Fibroblast of pulmonary artery (primary cell): ENCODE results near the gene ANKRD62.

ENCODE experiments used
- DNase-seq: peaks from one replicate; pipeline ENCODE4 v3.0.0-alpha.2; 2010; ENCODE audit warnings: low read depth
- H3K4me3 ChIP-seq: replicated peaks from 2 replicates; pipeline ENCODE4 v1.5.1; 2011; ENCODE audit warnings: low read depth, mild to moderate bottlenecking, control low read depth, low read length, moderate library complexity
- TF ChIP-seq, protein P1 (sequence below): IDR thresholded peaks from 2 replicates; pipeline ENCODE4 v1.5.1; 2011; ENCODE audit warnings: mild to moderate bottlenecking, control low read depth, low read length, inconsistent platforms; ENCODE audit errors: missing control alignments

ANKRD62 gene

DNA sequence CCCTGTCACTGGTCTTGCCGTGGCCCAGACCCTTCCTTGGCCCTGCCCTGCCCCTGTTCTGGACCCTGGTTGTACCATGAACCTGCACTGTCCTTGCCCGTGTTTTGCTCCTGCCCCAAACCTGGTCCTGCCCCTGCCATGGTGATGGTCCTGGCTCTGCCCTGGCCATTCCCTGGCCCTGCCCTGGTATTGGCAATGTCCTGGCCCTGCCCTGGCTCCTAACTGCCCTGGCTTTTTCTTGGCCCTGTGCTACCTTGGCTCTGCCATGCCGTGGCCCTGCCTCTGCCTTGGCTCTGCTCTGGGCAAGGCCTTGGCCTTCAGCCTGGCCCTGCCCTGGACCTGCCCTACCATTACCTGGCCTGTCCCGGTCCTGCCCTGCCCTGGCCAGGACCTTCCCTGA lies 5.5 kb upstream of the ANKRD62 start:
- DNase-seq: no peak
- H3K4me3 ChIP-seq: no peak overlapping the region
- TF ChIP-seq, protein P1, sequence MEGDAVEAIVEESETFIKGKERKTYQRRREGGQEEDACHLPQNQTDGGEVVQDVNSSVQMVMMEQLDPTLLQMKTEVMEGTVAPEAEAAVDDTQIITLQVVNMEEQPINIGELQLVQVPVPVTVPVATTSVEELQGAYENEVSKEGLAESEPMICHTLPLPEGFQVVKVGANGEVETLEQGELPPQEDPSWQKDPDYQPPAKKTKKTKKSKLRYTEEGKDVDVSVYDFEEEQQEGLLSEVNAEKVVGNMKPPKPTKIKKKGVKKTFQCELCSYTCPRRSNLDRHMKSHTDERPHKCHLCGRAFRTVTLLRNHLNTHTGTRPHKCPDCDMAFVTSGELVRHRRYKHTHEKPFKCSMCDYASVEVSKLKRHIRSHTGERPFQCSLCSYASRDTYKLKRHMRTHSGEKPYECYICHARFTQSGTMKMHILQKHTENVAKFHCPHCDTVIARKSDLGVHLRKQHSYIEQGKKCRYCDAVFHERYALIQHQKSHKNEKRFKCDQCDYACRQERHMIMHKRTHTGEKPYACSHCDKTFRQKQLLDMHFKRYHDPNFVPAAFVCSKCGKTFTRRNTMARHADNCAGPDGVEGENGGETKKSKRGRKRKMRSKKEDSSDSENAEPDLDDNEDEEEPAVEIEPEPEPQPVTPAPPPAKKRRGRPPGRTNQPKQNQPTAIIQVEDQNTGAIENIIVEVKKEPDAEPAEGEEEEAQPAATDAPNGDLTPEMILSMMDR: no peak

DNA sequence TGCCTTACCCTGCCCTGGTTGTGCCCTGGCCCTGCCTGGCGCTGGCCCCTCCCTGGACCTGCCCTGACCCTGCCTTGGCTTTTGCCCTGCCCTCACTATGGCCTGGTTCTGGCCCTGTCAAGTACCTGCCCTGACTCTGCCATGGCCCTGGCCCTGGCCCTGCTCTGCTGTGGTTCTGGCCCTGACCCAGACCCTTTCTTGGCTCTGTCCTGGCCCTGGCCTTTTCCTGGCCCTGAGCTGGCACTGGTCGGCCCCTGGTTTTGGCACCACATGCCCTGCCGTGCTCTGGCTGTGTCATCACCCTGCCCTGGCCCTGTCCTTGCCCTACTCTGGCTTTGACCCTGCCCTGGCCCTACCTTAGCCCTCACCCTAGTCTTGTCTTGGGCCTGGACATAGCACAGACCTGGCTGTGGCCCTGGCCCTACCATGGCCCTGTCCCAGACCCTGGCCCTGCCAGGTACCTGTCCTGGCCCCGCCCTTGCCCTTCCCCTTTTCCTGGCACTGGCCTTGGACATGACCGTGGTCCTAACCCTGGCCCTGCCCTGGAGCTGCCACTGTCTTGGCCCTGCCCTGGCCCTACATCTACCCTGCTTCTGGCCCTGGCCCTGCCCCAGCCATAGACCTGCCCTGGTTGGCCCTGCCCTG lies 4.8 kb upstream of the ANKRD62 start:
- no peak for DNase-seq
- no peak overlapping the region for H3K4me3 ChIP-seq
- TF ChIP-seq, protein P1: no peak

DNA sequence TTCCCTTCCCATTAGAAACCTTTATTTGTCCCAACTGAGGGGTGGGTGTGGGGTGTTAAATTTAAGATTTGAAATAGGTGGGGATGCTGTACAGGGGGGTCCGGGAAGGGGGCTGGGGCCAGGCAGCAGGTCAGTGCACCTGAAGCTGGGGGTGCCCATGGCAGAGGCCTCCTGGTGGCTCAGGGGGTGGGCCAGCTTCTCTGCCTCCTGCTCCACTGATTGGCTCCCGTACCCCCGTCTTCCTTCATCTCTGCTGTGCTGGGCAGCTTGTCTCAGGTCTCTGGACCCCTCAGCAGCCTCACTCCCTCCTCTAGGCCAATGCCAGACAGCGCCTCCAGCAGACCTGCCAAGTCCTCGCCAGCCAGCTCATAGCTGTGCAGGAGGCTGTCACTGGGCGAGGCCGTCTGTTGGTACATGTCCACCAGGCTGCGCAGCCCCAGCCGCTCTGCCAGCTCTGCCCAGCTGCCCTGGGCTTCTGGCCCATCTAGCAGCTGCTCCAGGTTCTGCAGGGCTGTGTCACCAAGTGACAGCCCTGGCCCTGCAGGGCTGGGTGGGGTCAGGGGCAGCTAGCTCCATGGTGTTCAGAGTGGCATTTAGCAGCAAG lies 2.0 kb upstream of the ANKRD62 start:
- TF ChIP-seq, protein P1: no peak
- H3K4me3 ChIP-seq: no peak overlapping the region
- no peak for DNase-seq

DNA sequence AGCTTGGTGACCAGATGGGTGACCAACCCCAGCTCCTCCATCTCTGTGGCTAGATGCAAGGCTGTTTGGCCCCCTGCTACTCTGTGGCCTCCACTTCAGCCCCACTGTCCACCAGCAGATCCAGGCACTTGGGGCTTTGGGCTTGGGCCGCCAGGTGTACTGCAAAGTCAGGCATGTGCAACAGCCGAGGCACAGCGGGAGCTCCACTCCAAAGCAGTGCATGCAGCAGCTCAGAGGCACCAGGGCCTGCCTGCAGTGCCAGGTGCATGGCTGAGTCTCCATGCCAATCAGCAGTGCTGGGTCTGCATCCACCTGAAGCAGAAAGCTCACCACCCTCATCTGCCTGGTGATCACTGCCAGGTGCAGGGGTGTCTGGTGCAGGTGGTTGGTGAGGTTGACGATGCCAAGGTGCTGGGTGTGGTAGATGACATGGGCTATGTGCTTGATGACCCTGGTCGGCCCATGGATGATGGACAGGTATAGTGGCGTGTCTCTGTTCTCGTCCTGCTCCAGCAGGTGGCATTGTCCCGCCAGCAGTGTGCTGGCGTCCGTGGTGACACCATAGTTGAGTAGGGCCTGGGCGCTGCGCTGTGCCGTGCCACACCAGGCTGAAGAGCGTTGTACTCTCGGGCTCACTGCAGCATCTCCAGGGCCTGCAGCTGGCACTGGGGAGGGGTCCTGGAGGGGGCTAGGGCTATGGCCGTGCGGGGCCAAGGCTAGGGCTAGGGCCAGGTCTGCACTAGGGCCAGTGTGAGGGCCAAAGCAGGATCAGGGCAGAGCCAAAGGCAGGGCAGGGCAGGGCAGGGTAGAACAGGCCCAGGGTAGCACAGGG lies 1.0 kb upstream of the ANKRD62 start:
- no peak overlapping the region for H3K4me3 ChIP-seq
- DNase-seq: no peak

DNA sequence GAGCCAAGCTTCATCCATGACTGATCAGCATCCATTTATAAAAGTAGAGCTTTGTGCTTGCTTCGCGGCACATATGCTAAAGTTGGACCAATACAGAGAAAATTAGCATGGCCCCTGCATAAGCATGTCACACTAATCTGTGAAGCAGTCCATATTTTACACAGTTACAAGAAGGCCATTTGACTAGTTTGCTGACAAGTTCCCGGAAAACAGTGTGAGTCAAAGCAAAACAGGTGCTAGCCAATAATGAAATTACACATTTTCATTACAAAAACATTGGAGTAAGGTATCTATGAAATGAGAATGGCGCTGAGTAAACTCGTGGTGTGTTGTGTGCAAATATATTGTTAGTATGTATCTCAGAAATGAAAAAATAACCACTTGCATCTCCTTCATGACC lies 4.7 kb downstream of the ANKRD62 start:
- TF ChIP-seq, protein P1: no peak
- DNase-seq: no peak
- no peak overlapping the region for H3K4me3 ChIP-seq

More for the DNA sequence above, 1.0 kb upstream of the ANKRD62 start:
- TF ChIP-seq, protein P1: no peak

DNA sequence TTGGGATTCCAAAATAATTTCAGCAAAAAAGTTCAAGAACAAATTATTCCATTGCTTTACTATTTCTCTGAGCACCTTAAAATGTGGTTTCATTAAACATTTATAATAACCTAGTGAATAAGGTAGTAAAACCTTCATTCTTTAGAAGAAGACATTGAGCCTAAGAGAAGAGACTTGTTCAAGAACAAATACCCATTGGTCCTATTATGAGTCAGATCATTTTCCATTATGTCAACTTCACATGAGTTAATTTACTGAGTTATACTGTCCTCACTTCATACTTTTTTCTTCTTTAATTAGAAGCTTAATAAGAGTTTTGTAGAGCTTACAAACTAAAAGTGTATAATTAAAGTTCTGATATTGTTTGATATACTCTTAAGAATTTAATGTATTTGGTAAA lies 5.5 kb downstream of the ANKRD62 start:
- no peak for DNase-seq
- TF ChIP-seq, protein P1: no peak
- no peak overlapping the region for H3K4me3 ChIP-seq
